LNCaP clone FGC (cell line): ENCODE measurements around the gene RBP3.

Experiments used
- DNase-seq: peaks from one replicate; pipeline ENCODE4 v3.0.0-alpha.2; 2011; ENCODE audit warnings: low read depth
- H3K4me3 ChIP-seq: 2 replicates; pipeline ENCODE4 v1.5.1; 2011; ENCODE audit warnings: mild to moderate bottlenecking, low read depth, low read length, control low read depth
- TF ChIP-seq, protein P1 (sequence below): IDR thresholded peaks from 2 replicates; pipeline ENCODE4 v1.5.1; 2012; ENCODE audit warnings: mild to moderate bottlenecking; ENCODE audit not compliant: control insufficient read depth, insufficient read depth; ENCODE audit errors: extremely low read depth

The RBP3 gene

DNA sequence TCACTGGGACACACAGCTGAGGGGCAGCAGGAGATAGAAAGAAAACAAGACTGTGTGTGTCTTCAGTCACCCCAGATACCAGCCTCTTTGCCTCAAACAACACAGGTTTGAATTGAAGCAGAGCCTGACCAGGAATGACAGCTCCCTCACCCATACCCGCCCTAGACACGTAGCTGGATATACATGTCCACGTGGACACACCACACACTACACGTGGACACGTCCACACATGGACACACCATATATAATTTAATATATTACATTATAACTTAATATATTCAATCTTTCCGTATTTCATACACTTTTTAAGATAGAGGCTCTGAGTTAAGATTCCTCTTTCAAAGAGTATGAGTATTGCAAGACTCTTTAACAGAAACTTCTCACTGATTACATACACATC is 14.6 kb upstream of the RBP3 start:
- TF ChIP-seq, protein P1, sequence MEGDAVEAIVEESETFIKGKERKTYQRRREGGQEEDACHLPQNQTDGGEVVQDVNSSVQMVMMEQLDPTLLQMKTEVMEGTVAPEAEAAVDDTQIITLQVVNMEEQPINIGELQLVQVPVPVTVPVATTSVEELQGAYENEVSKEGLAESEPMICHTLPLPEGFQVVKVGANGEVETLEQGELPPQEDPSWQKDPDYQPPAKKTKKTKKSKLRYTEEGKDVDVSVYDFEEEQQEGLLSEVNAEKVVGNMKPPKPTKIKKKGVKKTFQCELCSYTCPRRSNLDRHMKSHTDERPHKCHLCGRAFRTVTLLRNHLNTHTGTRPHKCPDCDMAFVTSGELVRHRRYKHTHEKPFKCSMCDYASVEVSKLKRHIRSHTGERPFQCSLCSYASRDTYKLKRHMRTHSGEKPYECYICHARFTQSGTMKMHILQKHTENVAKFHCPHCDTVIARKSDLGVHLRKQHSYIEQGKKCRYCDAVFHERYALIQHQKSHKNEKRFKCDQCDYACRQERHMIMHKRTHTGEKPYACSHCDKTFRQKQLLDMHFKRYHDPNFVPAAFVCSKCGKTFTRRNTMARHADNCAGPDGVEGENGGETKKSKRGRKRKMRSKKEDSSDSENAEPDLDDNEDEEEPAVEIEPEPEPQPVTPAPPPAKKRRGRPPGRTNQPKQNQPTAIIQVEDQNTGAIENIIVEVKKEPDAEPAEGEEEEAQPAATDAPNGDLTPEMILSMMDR, result no peak
- DNase-seq, result no peak
- no peak overlapping the region for H3K4me3 ChIP-seq

DNA sequence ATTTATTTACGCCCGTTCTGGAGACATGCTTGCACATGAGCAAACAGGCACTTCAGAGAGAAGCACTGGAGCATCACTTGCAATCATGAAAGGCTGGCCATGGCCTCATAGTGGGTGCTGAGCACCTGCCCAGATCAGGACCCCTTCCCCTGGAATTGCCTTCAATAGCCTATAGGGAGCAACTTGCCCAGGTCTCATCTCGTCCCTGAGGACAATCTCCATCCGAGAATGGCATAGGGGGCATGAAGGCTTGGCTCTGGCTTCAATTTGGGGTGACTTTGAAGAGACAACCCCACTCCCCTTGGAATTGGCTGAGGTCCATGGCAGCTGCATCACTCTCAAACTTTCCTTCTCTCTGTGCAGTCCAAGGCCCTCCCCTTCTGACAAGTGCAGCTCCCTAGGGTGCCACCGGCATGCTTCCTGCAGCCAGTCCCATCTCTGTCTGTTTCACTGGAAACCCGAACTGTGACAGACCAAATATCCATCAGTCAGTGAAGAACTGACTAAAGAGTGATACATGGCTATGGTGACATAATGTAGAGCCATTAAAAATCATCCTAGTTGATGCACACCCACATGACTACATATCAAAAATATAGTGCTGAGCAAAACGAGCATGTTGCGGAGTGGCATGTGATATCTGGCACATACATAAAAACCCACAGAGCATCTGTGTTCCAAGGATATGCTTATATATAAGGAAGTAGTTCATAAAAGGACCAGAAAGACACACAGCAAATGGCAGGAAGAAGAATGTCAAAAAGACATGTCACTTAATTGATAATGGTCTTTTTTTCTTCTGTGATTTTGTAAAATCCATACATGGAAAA is 13.5 kb upstream of the RBP3 start:
- no peak for DNase-seq
- no peak overlapping the region for H3K4me3 ChIP-seq
- TF ChIP-seq, protein P1, result no peak

DNA sequence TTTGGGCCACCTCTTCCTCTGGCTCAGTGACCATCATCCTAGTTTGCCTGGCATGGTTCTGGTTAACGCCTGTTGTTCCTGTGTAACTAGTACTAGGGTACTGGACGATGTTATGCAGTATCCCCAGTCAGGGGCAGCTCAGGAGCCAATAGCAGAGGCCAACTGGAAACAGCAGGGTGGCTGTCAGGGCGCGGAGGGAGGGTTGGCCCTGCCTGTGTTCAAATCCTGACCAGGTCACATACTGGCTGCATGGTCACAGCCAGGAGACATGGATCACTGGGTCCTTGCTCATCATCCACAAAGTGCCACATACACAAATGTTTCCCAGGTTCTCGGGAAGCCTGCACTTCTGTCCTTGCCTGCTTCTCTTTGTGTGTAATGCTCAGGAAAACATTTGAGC is 12.3 kb upstream of the RBP3 start:
- no peak for DNase-seq
- TF ChIP-seq, protein P1, result no peak
- H3K4me3 ChIP-seq, result no peak overlapping the region

DNA sequence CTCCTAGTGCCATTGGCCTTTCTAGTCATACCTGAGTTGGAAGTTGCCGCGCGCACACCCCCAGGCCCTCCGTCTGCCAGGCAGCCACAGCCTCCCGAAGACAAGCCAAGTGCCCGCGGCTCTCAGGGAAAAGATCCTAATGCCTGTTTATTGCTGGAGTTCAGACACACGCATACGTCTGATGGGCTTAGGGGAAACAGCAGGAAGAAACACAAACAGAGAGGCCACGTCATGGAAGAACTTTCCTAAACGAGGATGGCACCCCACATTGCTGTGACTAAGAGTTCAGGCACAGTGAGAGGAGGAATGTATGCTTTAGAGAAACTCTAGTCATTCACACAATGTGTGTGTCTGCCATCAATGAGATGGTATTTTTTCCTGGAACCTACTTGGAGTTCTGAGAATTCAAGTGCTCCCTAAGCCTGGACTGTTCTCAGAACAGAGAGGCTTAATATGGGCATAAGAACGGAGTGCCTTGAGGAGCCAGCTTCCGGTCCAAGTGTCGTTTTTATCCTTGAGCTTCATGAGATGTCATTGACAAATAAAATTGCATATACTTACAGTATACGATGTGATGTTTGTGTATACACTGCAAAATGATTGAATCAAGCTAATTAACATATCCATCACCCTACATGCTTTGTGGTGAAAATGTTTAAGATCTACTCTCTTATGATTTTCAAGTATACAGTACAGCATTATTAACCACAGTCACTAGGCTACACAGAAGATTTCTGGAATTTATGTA is 11.6 kb upstream of the RBP3 start:
- no peak for DNase-seq
- TF ChIP-seq, protein P1, result no peak
- H3K4me3 ChIP-seq, result no peak overlapping the region

DNA sequence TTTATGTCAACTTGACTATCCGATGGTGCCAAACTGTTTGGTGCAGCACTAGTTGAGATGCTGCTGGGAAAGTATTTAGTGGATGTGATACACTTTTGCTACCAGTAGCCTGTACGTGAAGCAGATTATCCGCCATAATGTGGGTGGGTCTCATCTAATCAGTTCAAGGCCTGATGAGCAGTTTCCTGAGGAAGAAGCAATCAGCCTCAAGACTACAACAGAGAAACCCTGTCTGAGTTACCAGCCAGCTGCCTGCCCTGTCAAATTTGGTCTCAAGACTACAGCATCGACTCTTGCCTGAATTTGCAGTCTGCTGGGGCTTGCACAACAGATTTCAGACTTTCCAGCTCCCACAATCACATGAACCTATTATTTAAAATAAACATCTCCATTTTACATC is 10.9 kb upstream of the RBP3 start:
- H3K4me3 ChIP-seq, result no peak overlapping the region
- no peak for DNase-seq
- TF ChIP-seq, protein P1, result no peak

DNA sequence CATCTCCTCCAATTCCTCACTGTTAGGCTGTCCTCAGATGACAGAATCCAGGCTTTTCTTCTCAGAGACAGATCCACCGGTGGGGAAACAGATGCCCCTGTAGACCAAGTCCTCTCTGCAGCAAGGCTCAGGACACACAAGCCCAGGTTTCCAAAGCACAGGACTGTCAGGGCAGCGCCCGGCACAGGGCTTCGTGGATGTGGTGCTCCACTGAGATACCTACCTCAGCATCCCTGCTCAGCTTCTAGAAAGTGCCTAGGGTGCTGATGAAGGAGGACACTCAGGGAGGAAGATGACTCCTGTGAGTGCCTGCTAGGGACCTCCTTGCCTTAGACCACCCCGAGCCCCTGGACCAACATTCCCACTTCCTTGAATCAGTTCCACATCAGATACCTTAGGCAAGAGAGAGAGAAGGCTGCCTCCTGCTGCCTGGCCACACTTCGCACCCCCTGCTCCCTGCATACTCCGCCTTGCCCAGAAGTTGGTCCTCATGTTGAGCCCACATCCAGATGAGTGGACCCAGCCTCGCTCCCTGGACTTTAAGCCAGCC is 8.9 kb upstream of the RBP3 start:
- H3K4me3 ChIP-seq, result no peak overlapping the region
- no peak for DNase-seq
- TF ChIP-seq, protein P1, result no peak
